PC-9 (cell line): ENCODE measurements around the gene SRGAP3.

ENCODE experiments used
- EZH2 ChIP-seq: fragments of 200-600 bp; sonication (generic); IDR thresholded peaks from 2 replicates; pipeline ENCODE4 v1.8.0; 2017; ENCODE audit warnings: antibody characterized with exemption, low read depth
- TF ChIP-seq, protein P1 (sequence below): fragments of 200-600 bp; sonication (generic); conservative IDR thresholded peaks from 2 replicates; pipeline ENCODE4 v1.6.1; 2017; ENCODE audit warnings: mixed run types, antibody characterized with exemption, mild to moderate bottlenecking, moderate library complexity

DNA sequence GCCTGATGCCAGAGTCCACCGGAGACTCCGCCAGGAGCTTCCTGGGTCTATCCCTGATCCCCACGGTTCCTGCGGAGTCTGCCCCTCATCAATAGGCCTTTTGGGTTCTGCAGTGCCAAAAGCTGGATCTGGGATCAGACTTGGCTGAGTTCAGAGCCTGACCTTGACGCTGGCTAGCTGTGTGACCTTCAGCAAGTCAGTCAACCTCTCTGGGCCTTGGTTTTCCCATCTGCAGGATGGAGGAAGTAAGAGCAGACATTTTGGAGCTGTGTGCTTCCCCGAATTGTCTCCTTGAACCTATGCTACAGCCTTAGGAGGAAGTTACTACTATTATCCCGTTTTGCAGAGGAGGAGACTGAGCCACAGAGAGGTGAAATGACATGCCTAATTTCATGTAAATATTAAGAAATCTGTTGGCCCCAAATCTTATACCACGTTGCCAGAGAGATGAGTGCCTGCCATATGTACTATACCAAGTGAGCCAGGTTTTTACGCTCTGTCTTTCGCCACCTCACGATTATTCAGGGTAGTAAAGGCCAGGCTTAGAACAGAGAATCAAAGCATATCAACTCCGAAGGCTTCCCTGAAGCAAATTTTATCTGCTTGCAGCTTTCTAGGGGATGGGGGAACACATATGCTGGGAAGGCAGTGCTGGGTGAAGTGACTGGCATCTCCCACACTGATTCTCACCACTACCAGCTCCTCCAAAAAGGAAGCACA is 112.5 kb downstream of the SRGAP3 start:
- TF ChIP-seq, protein P1, sequence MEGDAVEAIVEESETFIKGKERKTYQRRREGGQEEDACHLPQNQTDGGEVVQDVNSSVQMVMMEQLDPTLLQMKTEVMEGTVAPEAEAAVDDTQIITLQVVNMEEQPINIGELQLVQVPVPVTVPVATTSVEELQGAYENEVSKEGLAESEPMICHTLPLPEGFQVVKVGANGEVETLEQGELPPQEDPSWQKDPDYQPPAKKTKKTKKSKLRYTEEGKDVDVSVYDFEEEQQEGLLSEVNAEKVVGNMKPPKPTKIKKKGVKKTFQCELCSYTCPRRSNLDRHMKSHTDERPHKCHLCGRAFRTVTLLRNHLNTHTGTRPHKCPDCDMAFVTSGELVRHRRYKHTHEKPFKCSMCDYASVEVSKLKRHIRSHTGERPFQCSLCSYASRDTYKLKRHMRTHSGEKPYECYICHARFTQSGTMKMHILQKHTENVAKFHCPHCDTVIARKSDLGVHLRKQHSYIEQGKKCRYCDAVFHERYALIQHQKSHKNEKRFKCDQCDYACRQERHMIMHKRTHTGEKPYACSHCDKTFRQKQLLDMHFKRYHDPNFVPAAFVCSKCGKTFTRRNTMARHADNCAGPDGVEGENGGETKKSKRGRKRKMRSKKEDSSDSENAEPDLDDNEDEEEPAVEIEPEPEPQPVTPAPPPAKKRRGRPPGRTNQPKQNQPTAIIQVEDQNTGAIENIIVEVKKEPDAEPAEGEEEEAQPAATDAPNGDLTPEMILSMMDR, result no peak
- TF ChIP-seq EZH2, result no peak
